ENCODE data around the gene OR2T11.

Gene OR2T11

GRCh38 chr1:248631354-248632008 is 3.4 kb downstream of the OR2T11 start:
- Histone ChIP-seq H3K4me2 (ENCODE audit: low read depth, low read length, poor library complexity, severe bottlenecking) (no peak overlapping the region), H3K36me3 (ENCODE audit: low read length) (no peaks in the 10 kb centered on the region), H3K9ac (ENCODE audit: low read length) (no peak overlapping the region), H3F3A (ENCODE audit: insufficient read depth) (no peaks in the 10 kb centered on the region), H3K79me2 (ENCODE audit: insufficient read depth, low read length) (no peaks in the 10 kb centered on the region), H3K9me3 (ENCODE audit: insufficient read depth, low read length) (no peaks in the 10 kb centered on the region), H3K27me3 (ENCODE audit: low read length) (no peaks in the 10 kb centered on the region), H2AFZ (ENCODE audit: low read depth, low read length, severe bottlenecking) (no peak overlapping the region), H4K20me1 (ENCODE audit: low read depth, low read length) (no peaks in the 10 kb centered on the region), H3K27ac (ENCODE audit: low read depth, low read length) (no peak overlapping the region), H3K4me3 (ENCODE audit: insufficient read depth, low read length, poor library complexity, severe bottlenecking) (no peak overlapping the region), H3K9me2 (replicated peaks; ENCODE audit: insufficient read depth, low read length) (no peaks in the 10 kb centered on the region)
- TF ChIP-seq CTCF (IDR thresholded peaks at IDR 0.05; ENCODE audit: insufficient read depth, low read length, poor library complexity, severe bottlenecking), result no peak
- no peak for TF ChIP-seq EZH2phosphoT487 (conservative IDR thresholded peaks at IDR 0.05; ENCODE audit: low read length)

- Histone ChIP-seq H3K36me3 (ENCODE audit: low read length) (no peaks in the 10 kb centered on the region), H3K9me2 (replicated peaks; ENCODE audit: insufficient read depth, low read length) (no peaks in the 10 kb centered on the region), H3K79me2 (ENCODE audit: insufficient read depth, low read length) (no peaks in the 10 kb centered on the region), H3K4me3 (ENCODE audit: insufficient read depth, low read length, poor library complexity, severe bottlenecking) (no peak overlapping the region), H3K9me3 (ENCODE audit: insufficient read depth, low read length) (no peaks in the 10 kb centered on the region), H3K27me3 (ENCODE audit: low read length) (no peaks in the 10 kb centered on the region), H4K20me1 (ENCODE audit: low read depth, low read length) (no peaks in the 10 kb centered on the region), H2AFZ (ENCODE audit: low read depth, low read length, severe bottlenecking) (no peak overlapping the region), H3K27ac (ENCODE audit: low read depth, low read length) (no peak overlapping the region), H3K9ac (ENCODE audit: low read length) (no peak overlapping the region), H3K4me2 (ENCODE audit: low read depth, low read length, poor library complexity, severe bottlenecking) (no peak overlapping the region), H3F3A (ENCODE audit: insufficient read depth) (no peaks in the 10 kb centered on the region)
- TF ChIP-seq EZH2phosphoT487 (conservative IDR thresholded peaks at IDR 0.05; ENCODE audit: low read length), result no peak
- no peak for TF ChIP-seq CTCF (IDR thresholded peaks at IDR 0.05; ENCODE audit: insufficient read depth, low read length, poor library complexity, severe bottlenecking)
Measured at GRCh38 chr1:248630551-248630950, 4.3 kb downstream of the OR2T11 start.

GRCh38 chr1:248627971-248628844 is 6.7 kb downstream of the OR2T11 start:
- TF ChIP-seq CTCF (IDR thresholded peaks at IDR 0.05; ENCODE audit: insufficient read depth, low read length, poor library complexity, severe bottlenecking), result no peak
- no peak for TF ChIP-seq EZH2phosphoT487 (conservative IDR thresholded peaks at IDR 0.05; ENCODE audit: low read length)
- Histone ChIP-seq H3K27ac (ENCODE audit: low read depth, low read length) (no peak overlapping the region), H3K9me2 (replicated peaks; ENCODE audit: insufficient read depth, low read length) (no peaks in the 10 kb centered on the region), H3K4me2 (ENCODE audit: low read depth, low read length, poor library complexity, severe bottlenecking) (no peak overlapping the region), H3K9ac (ENCODE audit: low read length) (no peak overlapping the region), H3K27me3 (ENCODE audit: low read length) (no peaks in the 10 kb centered on the region), H3K4me3 (ENCODE audit: insufficient read depth, low read length, poor library complexity, severe bottlenecking) (no peak overlapping the region), H3F3A (ENCODE audit: insufficient read depth) (no peaks in the 10 kb centered on the region), H4K20me1 (ENCODE audit: low read depth, low read length) (no peaks in the 10 kb centered on the region), H3K36me3 (ENCODE audit: low read length) (no peaks in the 10 kb centered on the region), H3K79me2 (ENCODE audit: insufficient read depth, low read length) (no peaks in the 10 kb centered on the region), H3K9me3 (ENCODE audit: insufficient read depth, low read length) (no peaks in the 10 kb centered on the region), H2AFZ (ENCODE audit: low read depth, low read length, severe bottlenecking) (no peak overlapping the region)
